IMR-90 (cell line): Measurements from ENCODE around the gene RAET1G. TPM values are rescaled to one million over a fixed set of nuclear protein-coding genes. Genes with fewer than 3 reads are reported as not detected.

Source experiments
- ATAC-seq: fragments of 200-7000 bp; cut with Tn5 transposase; 2 replicates; pipeline ENCODE4 v1.9.1; 2020; ENCODE audit warnings: low read depth, mild to moderate bottlenecking, moderate library complexity
- BruUV-seq: library from RNA; stranded (reverse); fragments of 400-500 nt; replicated peaks from 2 replicates; lab custom pipeline; 2021; lab: Mats Ljungman, UMichigan
- CTCF ChIA-PET: fragments of 300-600 bp; formaldehyde crosslinking; extraction: SDS; loops from one replicate; lab custom pipeline; 2021; ENCODE audit warnings: antibody characterized with exemption; lab: Yijun Ruan, JAX
- POLR2A ChIA-PET: fragments of 300-600 bp; sonication (Branson Sonifier 250); formaldehyde crosslinking; loops from one replicate; lab custom pipeline; 2022; ENCODE audit warnings: antibody characterized with exemption; ENCODE audit not compliant: unreplicated experiment; lab: Charles Lee
- DNase-seq: peaks from one replicate; pipeline ENCODE4 v3.0.0; 2013
- H2AFZ ChIP-seq: replicated peaks from 2 replicates; pipeline ENCODE3; 2013; ENCODE audit warnings: low read length, mild to moderate bottlenecking; ENCODE audit not compliant: poor library complexity
- H2AK5ac ChIP-seq: 2 replicates; pipeline ENCODE4 v1.6.1; 2013; ENCODE audit warnings: low read depth, low read length, inconsistent platforms
- H2AK9ac ChIP-seq: replicated peaks from 2 replicates; pipeline ENCODE3; 2013; ENCODE audit warnings: mild to moderate bottlenecking, low read depth, low read length, moderate library complexity; ENCODE audit not compliant: poor library complexity
- H2BK120ac ChIP-seq: 2 replicates; pipeline ENCODE4 v1.6.1; 2013; ENCODE audit warnings: low read depth, low read length, inconsistent platforms
- H2BK15ac ChIP-seq: 3 replicates; pipeline ENCODE4 v1.6.1; 2013; ENCODE audit warnings: low read depth, low read length, inconsistent platforms
- H2BK20ac ChIP-seq: 2 replicates; pipeline ENCODE4 v1.6.1; 2013; ENCODE audit warnings: low read depth, mild to moderate bottlenecking, inconsistent platforms, low read length, moderate library complexity
- H2BK5ac ChIP-seq: 2 replicates; pipeline ENCODE4 v1.6.1; 2013; ENCODE audit warnings: mild to moderate bottlenecking, low read depth, low read length, inconsistent platforms; ENCODE audit not compliant: poor library complexity, severe bottlenecking
- H3K14ac ChIP-seq: replicated peaks from 2 replicates; pipeline ENCODE4 v1.6.1; 2013; ENCODE audit warnings: low read depth, low read length, inconsistent platforms
- H3K18ac ChIP-seq: 2 replicates; pipeline ENCODE4 v1.6.1; 2013; ENCODE audit warnings: low read depth, low read length, control low read depth
- H3K23ac ChIP-seq: 2 replicates; pipeline ENCODE4 v1.6.1; 2013; ENCODE audit warnings: low read depth, low read length, inconsistent platforms
- H3K27ac ChIP-seq: 2 replicates; pipeline ENCODE4 v1.5.1; 2013; ENCODE audit warnings: mild to moderate bottlenecking, control low read depth, low read length; ENCODE audit not compliant: insufficient read depth
- H3K27me3 ChIP-seq: 2 replicates; pipeline ENCODE4 v1.6.1; 2013; ENCODE audit warnings: low read length; ENCODE audit not compliant: control insufficient read depth, insufficient read depth
- H3K36me3 ChIP-seq: 2 replicates; pipeline ENCODE4 v1.6.1; 2013; ENCODE audit warnings: low read length, mixed read lengths; ENCODE audit not compliant: control insufficient read depth, insufficient read depth
- H3K4ac ChIP-seq: 2 replicates; pipeline ENCODE4 v1.6.1; 2013; ENCODE audit warnings: low read depth, low read length, inconsistent platforms
- H3K4me1 ChIP-seq: 2 replicates; pipeline ENCODE4 v1.6.1; 2013; ENCODE audit warnings: low read length, mixed read lengths; ENCODE audit not compliant: control insufficient read depth, insufficient read depth
- H3K4me2 ChIP-seq: 2 replicates; pipeline ENCODE4 v1.6.1; 2013; ENCODE audit warnings: low read depth, mild to moderate bottlenecking, control low read depth, low read length, moderate library complexity
- H3K4me3 ChIP-seq: 2 replicates; pipeline ENCODE4 v1.5.1; 2013; ENCODE audit warnings: low read depth, mild to moderate bottlenecking, control low read depth, low read length, moderate library complexity; ENCODE audit not compliant: insufficient read depth
- H3K56ac ChIP-seq: 2 replicates; pipeline ENCODE4 v1.6.1; 2013; ENCODE audit warnings: low read length, inconsistent platforms; ENCODE audit not compliant: insufficient read depth; ENCODE audit errors: extremely low read depth
- H3K79me1 ChIP-seq, 2 experiments: 2 replicates each; pipeline ENCODE4 v1.6.1; 2013; ENCODE audit warnings: low read length in 2 of 2, inconsistent platforms in 1 of 2, low read depth in 1 of 2
- H3K9ac ChIP-seq: 2 replicates; pipeline ENCODE4 v1.6.1; 2013; ENCODE audit warnings: low read depth, low read length, control low read depth
- H3K9me1 ChIP-seq: 2 replicates; pipeline ENCODE4 v1.6.1; 2013; ENCODE audit warnings: low read length, inconsistent platforms; ENCODE audit not compliant: insufficient read depth
- H3K9me3 ChIP-seq: 2 replicates; pipeline ENCODE4 v1.6.1; 2013; ENCODE audit warnings: low read length; ENCODE audit not compliant: control insufficient read depth, insufficient read depth
- H4K20me1 ChIP-seq: 2 replicates; pipeline ENCODE4 v1.6.1; 2013; ENCODE audit warnings: low read length, inconsistent platforms; ENCODE audit not compliant: insufficient read depth
- H4K5ac ChIP-seq: 2 replicates; pipeline ENCODE4 v1.6.1; 2013; ENCODE audit warnings: mild to moderate bottlenecking, low read depth, low read length, control low read depth
- H4K8ac ChIP-seq, 2 experiments: 2 replicates each; pipeline ENCODE4 v1.6.1; 2013; ENCODE audit warnings: low read depth in 2 of 2, low read length in 2 of 2, control low read depth in 1 of 2, inconsistent platforms in 1 of 2
- H4K91ac ChIP-seq: 2 replicates; pipeline ENCODE4 v1.6.1; 2013; ENCODE audit warnings: low read depth, low read length, inconsistent platforms; ENCODE audit not compliant: insufficient read depth
- BHLHE40 ChIP-seq: fragments of 150-350 bp; IDR thresholded peaks from 2 replicates; pipeline ENCODE4 v1.6.1; 2016; ENCODE audit warnings: mild to moderate bottlenecking, low read depth, low read length
- MAFK ChIP-seq: IDR thresholded peaks from 2 replicates; pipeline ENCODE4 v1.6.1; 2012; ENCODE audit warnings: low read depth, low read length, improper control_type of control experiment
- MAZ ChIP-seq: IDR thresholded peaks from 2 replicates; pipeline ENCODE4 v1.6.1; 2012; ENCODE audit warnings: low read depth, mild to moderate bottlenecking, low read length, improper control_type of control experiment, moderate library complexity, borderline replicate concordance
- NFE2L2 ChIP-seq: fragments of 150-350 bp; IDR thresholded peaks from 2 replicates; pipeline ENCODE4 v1.6.1; 2016; ENCODE audit warnings: low read depth, mild to moderate bottlenecking, low read length
- RFX5 ChIP-seq: IDR thresholded peaks from 2 replicates; pipeline ENCODE4 v1.8.0; 2012; ENCODE audit warnings: low read depth, mild to moderate bottlenecking, low read length, moderate library complexity
- SMC3 ChIP-seq: fragments of 150-350 bp; IDR thresholded peaks from 2 replicates; pipeline ENCODE4 v1.6.1; 2016; ENCODE audit warnings: low read depth, mild to moderate bottlenecking, antibody characterized with exemption, low read length, moderate library complexity
- whole genome bisulfite sequencing, 2 experiments: methylation state at CpG; one replicate each; pipeline versions ENCODE4 v1.1.5 to v1.1.7; 2013; ENCODE audit warnings: missing lambda C conversion rate in 2 of 2; ENCODE audit not compliant: insufficient read length in 1 of 2; ENCODE audit errors: extremely low coverage in 2 of 2; 5-methylcytosine and 5-hydroxymethylcytosine counted together
- dilution Hi-C: fragments of 300-500 bp; cut with HindIII; formaldehyde crosslinking; loops from one replicate; pipeline ENCODE4 v1.14.3; 2018; ENCODE audit warnings: low sequenced_read_pairs; ENCODE audit not compliant: unreplicated experiment
- in situ Hi-C: fragments of 300-500 bp; cut with MboI; formaldehyde crosslinking; loops from 3 replicates; pipeline ENCODE4 v1.14.3; 2019; ENCODE audit warnings: low sequenced_read_pairs, inconsistent platforms, mixed read lengths
- intact Hi-C: fragments of 100-400 bp; cut with micrococcal nuclease; formaldehyde crosslinking; loops from 2 replicates; pipeline ENCODE4 v1.10.0; 2022
- polyA plus RNA-seq, 3 experiments: library from polyadenylated mRNA; depleted of rRNA; stranded (reverse); fragments of >200 nt; gene quantifications; 2 replicates each; pipeline ENCODE4 v1.2.3, GENCODE V29; 2012; ENCODE audit warnings: low replicate concordance in 1 of 3
- total RNA-seq: library from RNA; depleted of rRNA; stranded (reverse); fragments of >200 nt; gene quantifications from 2 replicates; pipeline ENCODE4 v1.2.3, GENCODE V29; 2012
- TF ChIP-seq, protein P1 (sequence below): fragments of 150-350 bp; IDR thresholded peaks from 2 replicates; pipeline ENCODE4 v1.6.1; 2017; ENCODE audit warnings: mild to moderate bottlenecking, antibody characterized with exemption, low read length, low read depth

Gene RAET1G
- total and polyA plus RNA-seq, 2 of the 4 experiments (the other 2 are of a cell fraction): 1.3 to 4.2 TPM

DNA sequence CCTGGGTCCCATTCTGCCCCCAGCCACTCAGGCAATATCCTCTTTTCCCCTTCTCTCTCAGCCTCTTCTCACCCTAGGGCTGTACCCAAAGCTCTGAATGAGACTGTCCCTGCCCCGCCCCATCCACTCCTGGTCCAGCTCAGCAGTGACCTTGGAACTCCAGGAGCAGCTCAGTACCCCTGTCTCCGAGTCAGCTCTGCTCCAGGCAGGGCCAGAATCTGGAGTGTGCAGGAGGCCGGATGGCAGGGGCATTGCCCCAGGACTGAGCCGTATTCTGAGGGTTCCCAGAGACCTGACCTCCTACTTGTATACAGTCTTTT, 2.0 kb upstream of the RAET1G start (continued):
- TF ChIP-seq, protein P1, sequence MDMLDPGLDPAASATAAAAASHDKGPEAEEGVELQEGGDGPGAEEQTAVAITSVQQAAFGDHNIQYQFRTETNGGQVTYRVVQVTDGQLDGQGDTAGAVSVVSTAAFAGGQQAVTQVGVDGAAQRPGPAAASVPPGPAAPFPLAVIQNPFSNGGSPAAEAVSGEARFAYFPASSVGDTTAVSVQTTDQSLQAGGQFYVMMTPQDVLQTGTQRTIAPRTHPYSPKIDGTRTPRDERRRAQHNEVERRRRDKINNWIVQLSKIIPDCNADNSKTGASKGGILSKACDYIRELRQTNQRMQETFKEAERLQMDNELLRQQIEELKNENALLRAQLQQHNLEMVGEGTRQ: no peak

DNA sequence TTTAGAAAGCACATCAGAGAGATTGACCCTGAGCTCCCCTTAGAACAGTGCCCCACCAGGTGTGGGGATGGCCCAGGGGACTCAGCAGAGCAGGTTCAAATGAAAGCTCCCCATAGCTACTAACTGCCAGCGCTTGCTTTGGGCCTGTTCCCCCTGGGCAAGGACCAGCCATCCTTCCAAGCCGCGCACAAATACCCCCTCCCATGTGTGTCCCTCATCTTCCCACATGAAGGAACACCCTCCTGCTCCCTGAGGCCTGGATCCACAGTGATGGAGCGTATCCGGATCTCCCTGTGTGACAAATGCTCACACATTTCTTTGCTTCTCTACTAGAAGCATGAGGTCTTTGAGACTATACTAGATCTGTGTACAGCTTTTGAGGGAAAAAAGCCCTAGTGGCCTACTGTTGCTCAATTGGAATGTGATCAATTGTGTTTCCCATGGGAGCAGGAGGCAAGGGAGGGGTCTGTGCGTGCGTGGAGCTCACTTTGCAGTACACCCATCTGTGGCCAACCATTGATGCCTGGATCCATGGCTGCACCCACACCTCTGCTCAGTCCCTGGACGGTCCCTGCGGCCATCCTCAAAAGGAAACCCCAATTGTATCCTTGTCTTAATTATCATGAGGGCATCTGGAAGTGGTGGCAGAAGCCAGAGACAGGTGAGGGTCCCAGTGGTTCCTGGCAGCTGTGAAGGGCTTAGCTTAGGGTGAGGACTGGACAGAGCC, 1.4 kb upstream of the RAET1G start:
- H3K36me3 ChIP-seq: no peaks in the 10 kb centered on the region
- ChIA-PET CTCF (interaction anchor here (1.4 kb wide), 1 partner anchor 90 kb away, joined by 4 read pairs; no protein-coding TSS in a partner anchor), POLR2A (no interaction called here)
- no peak for ATAC-seq
- in situ Hi-C loops: loop anchor here (5.0 to 10.0 kb wide), 4 partner anchors 57 to 380 kb away; partner anchors contain the start of gene PPIL4
- no peak overlapping the region for H2BK15ac ChIP-seq
- no peaks in the 10 kb centered on the region for H3K9me1 ChIP-seq
- no peak overlapping the region for H3K4me3 ChIP-seq
- H2AK5ac ChIP-seq: peak overlapping the region; percentile 39; the same call in 1 of the 2 replicates
- no TSS peak for BruUV-seq
- H3K79me1 ChIP-seq: no peaks in the 10 kb centered on the region
- no peak overlapping the region for H3K27ac ChIP-seq
- no peak overlapping the region for H2AK9ac ChIP-seq
- H3K56ac ChIP-seq: no peak overlapping the region
- no CpG with 5 or more reads among the region's 9 CpGs for WGBS, 2 experiments
- dilution Hi-C loops: no loop called here
- no peak overlapping the region for H3K4ac ChIP-seq
- no peaks in the 10 kb centered on the region for H4K20me1 ChIP-seq
- H4K5ac ChIP-seq: no peak overlapping the region
- H4K91ac ChIP-seq: no peak overlapping the region
- H2BK5ac ChIP-seq: no peak overlapping the region
- H2BK120ac ChIP-seq: no peak overlapping the region
- no peaks in the 10 kb centered on the region for H3K9me3 ChIP-seq
- no peak overlapping the region for H3K9ac ChIP-seq
- TF ChIP-seq SMC3 (no peak), MAFK (no peak), NFE2L2 (no peak), MAZ (no peak), BHLHE40 (no peak), RFX5 (no peak)
- H4K8ac ChIP-seq: no peak overlapping the region
- H2AFZ ChIP-seq: no peak overlapping the region
- H2BK20ac ChIP-seq: no peak overlapping the region
- intact Hi-C loops: no loop called here
- no peak for DNase-seq
- peaks cover 2% of the 10 kb centered on the region; the same call in 1 of the 2 replicates for H3K4me1 ChIP-seq
- H3K27me3 ChIP-seq: peaks cover 5% of the 10 kb centered on the region
- H3K23ac ChIP-seq: no peak overlapping the region
- no peak overlapping the region for H3K18ac ChIP-seq
- no peak overlapping the region for H3K14ac ChIP-seq
- no peak overlapping the region for H3K4me2 ChIP-seq
